H1 (cell line): ENCODE measurements around the gene RGR. TPM values are rescaled to one million over a fixed set of nuclear protein-coding genes. Genes with fewer than 3 reads are reported as not detected.

Experiments used
- KDM4A ChIP-seq: IDR thresholded peaks from one replicate; pipeline ENCODE4 v1.7.1; 2012; ENCODE audit warnings: low read depth, mild to moderate bottlenecking, moderate library complexity, low read length, inconsistent platforms; ENCODE audit not compliant: severe bottlenecking
- NRF1 ChIP-seq: IDR thresholded peaks from 2 replicates; pipeline ENCODE4 v1.6.1; 2011; ENCODE audit warnings: mild to moderate bottlenecking, low read depth, low read length, improper control_type of control experiment
- YY1 ChIP-seq: IDR thresholded peaks from 2 replicates; pipeline ENCODE4 v1.6.1; 2011; ENCODE audit warnings: low read depth, mild to moderate bottlenecking, low read length
- polyA plus RNA-seq, 7 experiments: library from polyadenylated mRNA; depleted of rRNA in 3 of 7; stranded (reverse) in 5 of 7; unstranded in 2 of 7; fragments of >200 nt in 5 of 7; fragments of 200-250 nt in 2 of 7; gene quantifications; 1 replicate in 5 of 7; 2 replicates in 1 of 7; 4 replicates in 1 of 7; pipeline versions ENCODE4 v1.2.1 to v1.2.3, GENCODE V29; 2011 to 2013; ENCODE audit warnings: missing spikeins in 2 of 7, mixed read lengths in 2 of 7
- total RNA-seq: library from RNA; stranded (reverse); fragmentation: NEBNext Ultra II Directional; extraction: Animal tissue kit (Norgen Biotek cat#: 25700); gene quantifications from 2 replicates; pipeline ENCODE4 v1.2.1, GENCODE V29; 2021

The RGR gene
- total and polyA plus RNA-seq, 2 of the 8 experiments (the other 6 are each of a cell fraction or from before 2014, with no cell fraction given): not detected

DNA sequence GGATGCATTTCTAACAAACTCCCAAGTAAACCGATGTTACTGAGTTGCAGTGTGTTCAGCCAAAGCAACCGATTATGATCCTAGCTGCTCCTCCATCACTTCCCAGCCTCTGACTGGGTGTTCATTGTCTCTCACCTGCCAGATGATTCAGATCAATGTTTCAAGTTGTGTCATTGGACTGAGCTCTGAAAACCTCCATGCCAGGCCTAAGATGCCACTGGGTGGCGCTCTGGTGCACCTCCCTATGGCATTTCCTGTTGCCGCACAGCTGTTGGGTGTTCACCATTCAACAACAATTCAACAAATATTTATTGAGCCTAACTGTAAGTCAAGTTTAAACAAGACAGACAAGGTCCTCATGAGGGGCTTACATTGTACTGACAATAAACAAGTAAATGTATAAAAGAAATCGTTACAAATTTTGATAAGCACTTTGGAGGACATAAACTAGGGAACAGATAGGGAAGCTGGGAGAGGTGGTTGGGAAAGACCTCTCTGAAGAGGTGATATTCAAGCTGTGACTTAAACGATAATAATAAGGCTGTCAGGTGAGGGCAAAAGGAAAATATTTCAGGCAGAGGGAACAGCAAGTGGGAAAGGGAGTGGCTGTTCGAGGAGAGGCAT is 22.8 kb downstream of the RGR start (continued):
- TF ChIP-seq YY1: peak; percentile 57; the same call in 1 of the 2 replicates
- TF ChIP-seq NRF1: no peak
- TF ChIP-seq KDM4A: no peak
- TF ChIP-seq, all 59 proteins: peak for 5
